Gastrocnemius medialis (tissue), 4 donors: ENCODE measurements around the gene RAB3C. TPM values are rescaled to one million over a fixed set of nuclear protein-coding genes. Genes with fewer than 3 reads are reported as not detected.

Experiments
- ATAC-seq, 2 donors: fragments of 150-250 bp; one replicate each; pipeline ENCODE4 v1.9.1; 2016
- DNase-seq, 2 donors: peaks; one replicate each; pipeline ENCODE4 v3.0.0-alpha.2; 2019
- H3K27ac ChIP-seq, 4 donors: fragments of 200-600 bp; sonication (generic); 1 replicate in 1 of 4; 2 replicates in 3 of 4; pipeline ENCODE4 v1.5.1; 2016 to 2018; ENCODE audit warnings: mild to moderate bottlenecking in 2 of 4, moderate library complexity in 1 of 4
- H3K27me3 ChIP-seq, 3 donors: fragments of 200-600 bp; sonication (generic) in 2 of 3; 1 replicate in 1 of 3; 2 replicates in 2 of 3; pipeline versions ENCODE4 v1.5.1 to v1.6.0; 2016 to 2019; ENCODE audit warnings: mild to moderate bottlenecking in 1 of 3, moderate library complexity in 1 of 3
- H3K36me3 ChIP-seq, 2 donors: fragments of 200-600 bp; sonication (generic) in 1 of 2; one replicate each; pipeline ENCODE4 v1.5.1; 2017 to 2018
- H3K4me1 ChIP-seq, 2 donors: fragments of 200-600 bp; sonication (generic) in 1 of 2; one replicate each; pipeline ENCODE4 v1.5.1; 2016 to 2017; ENCODE audit warnings: mild to moderate bottlenecking in 2 of 2
- H3K4me3 ChIP-seq, 4 donors: fragments of 200-600 bp; sonication (generic) in 3 of 4; 1 replicate in 1 of 4; 2 replicates in 3 of 4; pipeline ENCODE4 v1.5.1; 2016 to 2019; ENCODE audit warnings: mild to moderate bottlenecking in 2 of 4
- H3K9me3 ChIP-seq, 3 donors: fragments of 200-600 bp; sonication (generic) in 2 of 3; 1 replicate in 1 of 3; 2 replicates in 2 of 3; pipeline ENCODE4 v1.5.1; 2016 to 2019
- CTCF ChIP-seq, 5 experiments: fragments of 450-650 bp in 3 of 5; fragments of 200-600 bp in 2 of 5; sonication (generic) in 2 of 5; IDR thresholded peaks in 4 of 5; conservative IDR thresholded peaks in 1 of 5; 1 replicate in 4 of 5; 2 replicates in 1 of 5; pipeline ENCODE4 v1.5.1; 2016 to 2019; ENCODE audit warnings: antibody characterized with exemption in 5 of 5, mild to moderate bottlenecking in 3 of 5, moderate library complexity in 3 of 5
- POLR2A ChIP-seq, 2 donors: fragments of 450-650 bp; IDR thresholded peaks; one replicate each; pipeline ENCODE4 v1.6.1; 2017; ENCODE audit warnings: antibody characterized with exemption in 2 of 2, mild to moderate bottlenecking in 2 of 2, moderate library complexity in 2 of 2
- in situ Hi-C, 4 donors: fragments of 200-750 bp; cut with MboI; loops; one replicate each; pipeline versions ENCODE4 v1.15.0 to v1.8.0; 2017; ENCODE audit warnings: low sequenced_read_pairs in 4 of 4
- intact Hi-C: fragments of 100-400 bp; cut with DNase I; formaldehyde crosslinking; loops from one replicate; pipeline ENCODE4 v1.15.1; 2023; ENCODE audit warnings: low total_unique reads
- total RNA-seq, 4 donors: library from RNA; depleted of rRNA; stranded (reverse); fragments of >200 nt; gene quantifications; one replicate each; pipeline versions ENCODE4 v1.1.0 to v1.2.3, GENCODE V29; 2016

Gene RAB3C
- total RNA-seq, 4 donors from 2014 or later, result 0.02 to 0.73 (median 0.07) TPM

- in situ Hi-C loops (loop anchor here in 1 of 4 donors (25.0 kb wide), 1 partner anchor 456 kb away; no protein-coding TSS in a partner anchor), intact Hi-C loops (no loop called here)
- Histone ChIP-seq H3K36me3 (no peaks in the 10 kb centered on the region), H3K9me3 (no peaks in the 10 kb centered on the region), H3K27me3 (no peaks in the 10 kb centered on the region), H3K4me1 (peaks cover 0 to 11% of the 10 kb centered on the region in 2 donors), H3K4me3 (no peak overlapping the region), H3K27ac (no peak overlapping the region)
- DNase-seq, result no peak
- TF ChIP-seq POLR2A (IDR thresholded peaks at IDR 0.05) (no peak), CTCF (IDR thresholded peaks at IDR 0.05 in 4 of 5, conservative IDR thresholded peaks at IDR 0.05 in 1 of 5) (no peak)
- ATAC-seq, result peak; percentile 45 to 53
Measured at GRCh38 chr5:58905944-58906343, 323.1 kb downstream of the RAB3C start.

Other genes with a start within 250 kb of the RAB3C start
- 10 to 100 TPM in 2 of 4 donors, 1 to 10 TPM in 2; 5.6 to 21.9 (median 10.6) TPM for gene PLK2, start 123.0 kb upstream of the RAB3C start, total RNA-seq
- under 1 TPM in 1 of 4 donors, not detected in 3; 0.60 TPM for gene GAPT, start 91.6 kb upstream of the RAB3C start, total RNA-seq